ENCODE measurements around the gene BRF1. TPM values are rescaled to one million over a fixed set of nuclear protein-coding genes. Genes with fewer than 3 reads are reported as not detected.

The BRF1 gene
- total and polyA plus RNA-seq, 2 of the 8 experiments (the other 6 are each of a cell fraction or from before 2014, with no cell fraction given) = 7.7 to 18.3 TPM

DNA sequence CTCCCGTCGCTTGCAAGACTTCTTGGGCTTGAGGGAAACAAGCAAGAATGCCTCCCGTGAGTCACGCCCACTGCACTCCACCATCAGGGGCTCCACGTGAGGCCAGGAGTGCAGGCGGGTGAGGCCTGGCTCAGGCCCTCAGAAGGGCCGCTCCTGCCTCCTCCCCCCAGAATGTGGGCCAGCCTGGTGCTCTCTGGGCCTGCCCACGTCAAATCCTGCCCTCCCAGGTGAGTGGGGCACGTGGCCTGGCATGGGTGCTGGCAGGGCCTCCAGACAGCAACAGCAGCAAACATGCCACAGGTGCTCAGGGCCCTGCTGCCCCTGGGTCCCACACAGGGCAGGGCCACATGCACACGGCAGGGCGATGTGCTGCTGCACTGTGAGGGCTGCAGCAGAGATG lies 83.0 kb downstream of the BRF1 start (continued):
- TF ChIP-seq CTBP2 (IDR thresholded peaks at IDR 0.05; ENCODE audit: borderline replicate concordance, insufficient read depth, insufficient read length, low read length) = no peak
- no peak for TF ChIP-seq FOSL1 (IDR thresholded peaks at IDR 0.05; ENCODE audit: insufficient read depth, low read depth, low read length)
- no peak for TF ChIP-seq TBP (IDR thresholded peaks at IDR 0.05; ENCODE audit: low read depth, low read length)
- TF ChIP-seq EP300 (IDR thresholded peaks at IDR 0.05; ENCODE audit: borderline replicate concordance in 1 of 2, low read depth in 2 of 2, low read length in 2 of 2) = no peak
